Vagina (tissue), 2 donors: ENCODE measurements around the gene NUBP2.

ENCODE experiments used
- POLR2A ChIP-seq, 2 donors: fragments of 450-650 bp; IDR thresholded peaks; one replicate each; pipeline ENCODE4 v1.6.1; 2017; ENCODE audit warnings: antibody characterized with exemption in 2 of 2, mild to moderate bottlenecking in 2 of 2, moderate library complexity in 2 of 2
- POLR2AphosphoS5 ChIP-seq, 2 donors: sonication (generic); formaldehyde crosslinking; IDR thresholded peaks; one replicate each; pipeline ENCODE4 v1.9.0; 2017; ENCODE audit warnings: antibody characterized with exemption in 2 of 2, mild to moderate bottlenecking in 2 of 2, low read depth in 1 of 2; ENCODE audit not compliant: insufficient read depth in 1 of 2
- TF ChIP-seq, protein P1 (sequence below), 3 experiments: fragments of 450-650 bp in 2 of 3; fragments of 200-600 bp in 1 of 3; sonication (generic) in 1 of 3; IDR thresholded peaks; one replicate each; pipeline ENCODE4 v1.5.1; 2017 to 2019; ENCODE audit warnings: antibody characterized with exemption in 3 of 3, mild to moderate bottlenecking in 2 of 3, moderate library complexity in 2 of 3

DNA sequence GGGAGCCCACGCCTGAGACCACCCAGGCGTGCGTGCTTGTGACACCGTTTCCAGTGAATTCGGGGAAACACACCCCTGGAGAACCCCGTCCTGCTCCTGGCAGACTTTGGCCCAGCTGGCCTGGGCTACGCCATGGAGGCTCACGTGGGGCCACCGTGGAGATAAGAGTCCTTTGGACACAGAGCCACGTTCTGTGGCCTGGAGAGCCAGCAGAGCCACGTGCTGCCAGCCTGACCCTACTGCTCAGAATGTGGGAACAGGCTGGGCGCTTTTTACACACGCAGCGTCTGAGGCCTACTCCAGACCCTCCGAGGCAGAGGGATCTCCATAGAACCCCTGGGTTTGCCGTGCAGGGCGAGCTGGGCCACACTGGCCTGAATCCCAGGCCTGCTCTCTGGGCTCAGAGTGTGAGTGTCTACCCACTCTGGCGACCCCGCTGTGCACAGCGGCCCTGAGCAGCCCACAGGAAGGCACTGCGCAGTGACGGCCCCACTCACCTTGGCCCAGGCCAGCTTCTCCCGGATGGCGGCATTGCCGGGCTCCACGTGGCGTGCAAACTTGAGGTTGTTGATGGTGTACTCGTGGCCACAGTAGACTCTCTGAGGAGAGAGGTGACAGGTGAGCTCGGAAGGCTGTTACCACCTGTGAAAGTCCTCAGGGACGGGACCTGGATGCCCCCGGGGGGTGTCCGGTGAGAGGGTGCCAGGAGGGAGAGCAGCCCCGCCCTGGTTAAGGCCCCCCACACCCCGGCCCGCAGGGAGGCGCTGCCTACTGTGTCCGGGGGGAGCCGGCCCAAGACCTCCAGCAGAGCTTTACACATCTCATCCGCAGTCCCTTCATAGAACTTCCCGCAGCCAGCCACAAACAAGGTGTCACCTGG is 33.9 kb downstream of the NUBP2 start:
- TF ChIP-seq, protein P1, sequence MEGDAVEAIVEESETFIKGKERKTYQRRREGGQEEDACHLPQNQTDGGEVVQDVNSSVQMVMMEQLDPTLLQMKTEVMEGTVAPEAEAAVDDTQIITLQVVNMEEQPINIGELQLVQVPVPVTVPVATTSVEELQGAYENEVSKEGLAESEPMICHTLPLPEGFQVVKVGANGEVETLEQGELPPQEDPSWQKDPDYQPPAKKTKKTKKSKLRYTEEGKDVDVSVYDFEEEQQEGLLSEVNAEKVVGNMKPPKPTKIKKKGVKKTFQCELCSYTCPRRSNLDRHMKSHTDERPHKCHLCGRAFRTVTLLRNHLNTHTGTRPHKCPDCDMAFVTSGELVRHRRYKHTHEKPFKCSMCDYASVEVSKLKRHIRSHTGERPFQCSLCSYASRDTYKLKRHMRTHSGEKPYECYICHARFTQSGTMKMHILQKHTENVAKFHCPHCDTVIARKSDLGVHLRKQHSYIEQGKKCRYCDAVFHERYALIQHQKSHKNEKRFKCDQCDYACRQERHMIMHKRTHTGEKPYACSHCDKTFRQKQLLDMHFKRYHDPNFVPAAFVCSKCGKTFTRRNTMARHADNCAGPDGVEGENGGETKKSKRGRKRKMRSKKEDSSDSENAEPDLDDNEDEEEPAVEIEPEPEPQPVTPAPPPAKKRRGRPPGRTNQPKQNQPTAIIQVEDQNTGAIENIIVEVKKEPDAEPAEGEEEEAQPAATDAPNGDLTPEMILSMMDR (IDR thresholded peaks at IDR 0.05): no peak
- TF ChIP-seq POLR2AphosphoS5 (IDR thresholded peaks at IDR 0.05; ENCODE audit: insufficient read depth in 1 of 2, low read depth in 1 of 2) (no peak), POLR2A (IDR thresholded peaks at IDR 0.05) (no peak)
